SIG-M5 treated with dmso at 0.1 percent for 504 hours (cell line): ENCODE results near the gene CCDC171.
"Not testable (repeated sequence)": the region's sequence is repeated elsewhere in the genome, so short reads cannot be mapped to it uniquely, and the experiment has no call there.

ENCODE experiments used
- DNase-seq: peaks from one replicate; lab custom pipeline; 2025; ENCODE audit not compliant: unreplicated experiment; lab: John Stamatoyannopoulos, UW

The CCDC171 gene

DNA sequence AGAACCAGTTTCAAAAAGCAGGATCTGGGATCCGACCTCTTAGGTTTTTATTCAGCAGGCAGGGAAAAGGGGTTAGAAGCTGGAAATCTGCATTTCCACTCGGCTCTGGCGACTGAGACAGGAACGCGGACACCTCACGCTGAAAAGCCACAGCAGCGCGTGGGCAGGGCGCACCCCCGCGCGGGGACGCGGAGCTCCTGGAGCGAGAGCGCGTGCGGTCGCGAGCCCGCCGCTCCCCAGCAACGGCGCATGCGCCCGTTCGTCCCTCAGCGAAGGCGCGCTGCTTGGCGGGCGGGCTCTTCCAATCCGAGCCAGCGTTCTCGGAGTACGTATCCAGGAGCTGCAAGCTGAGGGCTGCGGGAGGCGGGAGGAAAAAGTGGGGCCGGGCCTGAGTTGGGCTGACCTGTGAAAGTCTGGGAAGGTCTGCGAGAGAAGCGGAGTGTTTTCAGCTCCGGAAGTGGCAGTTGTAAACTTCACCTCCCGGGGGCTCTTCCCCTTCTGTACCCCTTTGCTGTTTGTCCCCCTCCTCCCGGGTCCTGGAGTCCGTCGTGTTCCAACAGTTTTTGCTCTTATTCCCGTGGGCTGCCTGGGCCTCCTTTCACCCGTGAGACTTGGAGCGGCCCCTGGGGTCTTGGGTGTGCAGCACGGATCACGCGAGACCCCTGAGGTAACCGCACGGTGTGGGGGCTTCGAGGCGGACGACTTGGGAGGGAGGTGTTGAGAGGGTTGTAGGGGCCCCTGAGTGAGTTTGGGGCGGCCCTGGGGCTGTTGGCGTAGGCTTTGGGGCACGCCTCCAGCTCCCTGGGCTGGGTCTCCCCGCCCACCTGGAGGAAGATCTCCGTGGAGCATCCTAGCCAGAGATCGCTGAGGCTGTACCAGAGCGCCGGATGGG is at the start of gene CCDC171:
TSS of gene CCDC171 (plus strand) at position 408 of the 892 bp plus-strand sequence. CDS start 11,046 bp downstream, outside the sequence.
- peak; percentile 91 for DNase-seq

DNA sequence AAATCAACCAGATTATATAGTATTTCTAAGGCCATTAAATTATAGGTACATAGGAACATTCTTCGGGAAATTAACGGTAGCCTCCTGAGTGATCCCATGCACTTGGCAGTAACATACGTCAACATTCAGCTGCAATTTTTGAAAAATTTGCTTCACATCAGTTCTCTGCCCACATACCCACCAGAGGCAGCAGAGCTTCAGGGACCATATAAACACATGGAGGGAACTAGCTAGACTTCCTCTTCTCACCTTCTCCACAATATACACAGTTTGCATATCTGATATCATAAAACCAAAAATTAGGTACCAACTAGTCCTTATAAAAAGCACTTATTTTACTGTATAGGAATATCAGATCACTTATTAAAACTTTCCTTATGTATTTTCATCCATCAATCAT is 46.9 kb upstream of the CCDC171 start:
- no peak for DNase-seq

DNA sequence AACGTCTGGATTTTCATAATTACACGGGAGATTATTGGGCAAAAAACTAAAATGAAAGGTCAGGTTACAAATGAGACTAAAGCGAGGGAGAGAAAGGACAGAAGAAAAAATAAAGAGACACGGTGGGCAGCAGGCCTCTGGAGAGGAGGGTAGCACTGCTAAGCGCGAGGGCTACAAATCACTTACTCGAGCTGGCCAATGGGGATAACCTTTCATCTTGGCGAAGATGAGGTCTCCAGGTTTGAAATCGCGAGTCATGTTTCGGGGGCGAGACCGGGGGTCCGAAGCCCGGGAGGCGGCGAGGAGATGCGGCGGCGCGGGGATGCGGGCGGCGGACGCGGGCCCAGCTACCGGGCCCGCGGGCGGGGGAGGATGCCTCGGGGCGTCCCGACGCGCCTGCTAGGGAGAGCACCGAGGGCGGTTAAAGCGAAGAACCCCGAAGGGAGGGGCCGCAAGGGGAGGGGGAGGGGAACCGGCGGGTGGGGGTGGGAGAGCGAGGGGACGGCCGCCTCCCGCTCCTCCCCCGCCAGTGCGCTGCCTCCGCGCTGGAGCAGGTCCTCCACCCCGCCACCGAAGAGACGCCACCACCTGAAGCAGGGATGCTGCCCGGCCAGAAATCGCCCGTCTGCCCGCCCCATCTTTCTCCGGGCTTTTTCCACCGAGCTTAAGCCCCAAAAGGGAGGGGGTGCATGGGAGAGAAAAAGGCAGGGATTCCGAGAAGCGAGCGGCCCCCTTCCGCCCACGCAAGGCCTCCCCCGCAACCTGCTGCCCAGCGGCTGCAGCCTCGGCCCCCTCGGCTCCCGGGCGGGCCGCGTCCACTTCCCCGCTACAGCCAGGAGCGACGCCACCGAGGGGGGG is 42.7 kb upstream of the CCDC171 start:
- DNase-seq, result no peak

DNA sequence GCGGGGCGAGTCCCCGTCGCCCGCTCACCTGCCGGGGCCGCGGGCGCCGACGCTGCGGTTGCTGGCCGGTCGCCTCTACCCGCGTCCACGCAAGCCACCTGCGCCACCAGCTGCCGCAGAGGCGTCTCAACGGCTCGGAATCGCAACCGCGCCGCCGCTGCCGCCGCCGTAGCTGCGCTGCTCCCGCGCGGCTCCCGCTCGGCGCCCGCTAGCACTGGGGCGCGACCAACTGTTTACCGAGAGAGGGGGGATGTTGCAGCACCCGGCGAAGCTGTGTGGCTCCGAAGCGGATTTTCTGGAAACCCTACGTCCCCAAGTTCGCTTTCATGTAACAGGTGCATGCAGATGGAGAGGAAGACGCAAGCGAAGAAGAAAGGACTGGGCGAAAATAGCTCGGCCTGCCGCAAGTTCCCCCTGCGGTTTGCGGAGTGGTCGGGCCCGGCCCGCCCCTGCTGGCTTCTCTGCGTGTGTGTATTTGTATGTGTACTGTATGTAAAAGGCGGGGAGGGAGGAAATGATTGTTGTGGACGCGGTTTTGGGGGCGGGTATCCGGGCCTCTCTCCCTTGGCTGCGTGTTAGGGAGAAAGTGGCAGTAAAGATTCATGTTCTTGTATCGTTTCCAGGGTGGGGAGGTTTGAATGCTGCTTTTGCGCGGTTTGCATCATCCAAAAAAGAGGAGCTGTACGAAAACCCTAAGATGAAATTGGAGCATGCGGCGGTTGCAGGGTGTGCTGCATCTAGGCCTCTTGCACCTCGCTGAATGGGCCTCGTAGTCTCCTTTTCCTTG is 41.9 kb upstream of the CCDC171 start, which contains the start of gene PSIP1:
TSS of gene PSIP1 (minus strand) at position 182 of the 787 bp plus-strand sequence. CDS start 782 bp downstream, outside the sequence.
- peak; percentile 86 for DNase-seq

DNA sequence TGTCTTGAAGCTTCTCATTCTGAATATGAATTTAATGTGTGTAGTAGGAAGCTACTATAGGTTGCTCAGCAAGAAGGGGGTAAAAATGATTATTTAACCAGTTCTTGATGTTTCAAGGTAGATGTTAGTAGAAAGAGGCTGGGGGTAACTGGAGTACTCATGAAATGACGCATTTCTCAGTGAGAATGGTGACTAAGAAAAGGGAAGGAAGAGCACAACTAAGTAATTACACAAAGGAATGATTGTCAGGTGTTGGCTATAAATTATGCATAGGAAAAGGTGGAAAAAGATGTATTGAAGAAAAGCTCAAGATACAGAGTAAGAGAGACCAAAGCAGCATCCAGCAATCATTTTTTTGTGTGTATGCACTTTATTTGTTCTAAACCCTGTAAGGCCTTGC is 40.6 kb upstream of the CCDC171 start:
- no peak for DNase-seq

DNA sequence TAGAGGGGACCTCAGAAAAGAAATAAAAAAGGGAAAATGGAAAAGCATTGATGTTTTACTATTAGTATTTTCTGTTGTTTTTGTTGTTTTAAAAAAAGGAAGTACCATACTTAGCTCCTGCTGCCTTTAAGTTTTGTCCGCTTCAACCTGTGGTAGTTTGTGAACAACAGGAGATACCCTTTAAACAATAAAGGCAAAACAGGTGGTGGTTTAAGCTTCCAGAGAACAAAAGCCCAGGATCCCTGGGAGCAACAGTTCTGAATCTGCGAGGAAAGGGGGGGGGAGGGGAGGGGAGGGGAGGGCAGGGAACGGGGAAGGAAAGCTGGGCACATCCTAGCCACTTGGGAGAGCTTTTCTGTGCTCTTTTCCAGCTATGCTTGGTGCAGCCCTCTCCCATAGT is 40.0 kb upstream of the CCDC171 start:
- DNase-seq, result no peak

DNA sequence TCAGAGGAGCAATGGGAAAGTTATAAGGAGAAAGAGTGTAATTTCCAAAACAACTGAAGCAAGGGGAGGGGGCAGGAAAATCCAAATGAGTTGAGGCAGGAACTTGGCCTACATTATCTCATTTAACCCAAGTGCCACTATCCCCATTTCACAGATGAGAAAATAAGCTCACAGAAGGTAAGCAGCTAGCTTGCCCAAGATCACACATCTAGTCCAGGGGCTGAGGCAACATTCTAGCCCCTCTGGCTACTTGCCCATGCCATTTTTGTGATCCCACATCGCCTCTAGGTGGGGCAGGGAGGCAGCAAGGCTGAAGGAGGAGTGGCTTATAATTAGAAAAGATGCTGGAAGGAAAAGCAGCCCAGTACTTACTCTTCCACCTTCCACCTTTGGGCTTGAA is 39.5 kb upstream of the CCDC171 start:
- no peak for DNase-seq

DNA sequence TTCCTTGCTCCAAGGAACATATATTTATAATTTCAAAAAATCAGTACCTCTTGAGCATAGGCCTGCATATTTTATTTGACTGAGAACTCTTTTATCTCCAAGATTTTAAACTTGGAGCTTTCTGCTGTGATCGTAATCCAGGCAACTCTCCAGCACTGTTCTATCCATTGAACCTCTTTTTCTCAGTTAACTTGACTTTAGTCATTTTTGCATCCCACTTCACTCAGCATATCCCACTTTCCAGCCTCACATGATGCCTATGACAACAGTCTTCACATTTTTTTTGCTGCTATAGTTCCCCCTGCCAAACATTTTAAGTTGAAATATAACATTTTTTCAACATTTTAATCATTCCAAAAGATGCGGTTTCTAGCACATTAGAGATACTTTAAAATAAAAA is 33.0 kb upstream of the CCDC171 start:
- DNase-seq, result no peak

DNA sequence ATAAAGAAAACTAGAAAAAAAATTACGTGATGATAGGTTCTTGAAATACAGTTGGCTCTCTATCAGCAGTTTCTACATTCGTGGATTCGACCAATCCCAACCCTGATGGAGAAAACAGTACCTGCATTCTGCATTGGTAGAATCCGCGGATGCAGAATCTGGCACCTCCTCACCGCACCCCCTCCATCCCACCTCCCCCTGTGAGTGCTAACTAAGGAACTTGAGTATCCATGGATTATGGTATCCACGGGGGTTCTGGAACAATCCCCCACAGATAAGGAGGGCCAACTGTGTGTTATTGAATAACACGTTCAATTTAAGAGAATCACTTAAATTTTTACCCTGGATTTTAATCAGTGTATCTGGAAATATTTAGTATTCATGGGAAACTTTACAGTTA is 31.6 kb upstream of the CCDC171 start:
- DNase-seq, result no peak

DNA sequence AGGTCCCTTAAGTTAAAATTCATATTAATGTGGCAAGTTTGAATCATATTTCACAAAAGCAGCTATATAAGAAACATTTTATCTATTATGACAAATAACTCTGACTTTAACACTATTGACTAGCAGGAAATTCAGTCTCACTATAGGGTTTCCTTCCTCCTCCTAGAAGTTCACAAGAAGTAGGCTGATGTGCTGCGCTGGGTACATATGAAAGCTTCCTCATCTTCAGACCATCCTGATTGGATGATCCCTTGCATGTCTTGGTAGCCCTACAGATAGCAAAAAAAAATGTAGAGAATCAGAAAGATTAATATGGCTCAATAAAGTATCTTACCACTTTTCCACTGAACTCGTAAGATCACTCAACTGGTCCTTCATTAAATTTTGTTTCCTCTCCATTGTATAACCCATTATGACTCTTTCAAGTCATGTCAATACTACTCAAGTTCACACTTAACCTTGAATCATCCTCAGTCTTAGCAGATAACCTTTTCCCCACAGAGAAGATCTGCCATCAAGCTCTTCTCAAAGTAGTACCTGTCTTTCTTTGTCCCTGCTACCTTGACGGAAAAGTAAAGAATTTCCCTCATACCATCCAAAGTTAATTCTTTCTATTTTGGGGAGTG is 30.6 kb upstream of the CCDC171 start:
- no peak for DNase-seq

DNA sequence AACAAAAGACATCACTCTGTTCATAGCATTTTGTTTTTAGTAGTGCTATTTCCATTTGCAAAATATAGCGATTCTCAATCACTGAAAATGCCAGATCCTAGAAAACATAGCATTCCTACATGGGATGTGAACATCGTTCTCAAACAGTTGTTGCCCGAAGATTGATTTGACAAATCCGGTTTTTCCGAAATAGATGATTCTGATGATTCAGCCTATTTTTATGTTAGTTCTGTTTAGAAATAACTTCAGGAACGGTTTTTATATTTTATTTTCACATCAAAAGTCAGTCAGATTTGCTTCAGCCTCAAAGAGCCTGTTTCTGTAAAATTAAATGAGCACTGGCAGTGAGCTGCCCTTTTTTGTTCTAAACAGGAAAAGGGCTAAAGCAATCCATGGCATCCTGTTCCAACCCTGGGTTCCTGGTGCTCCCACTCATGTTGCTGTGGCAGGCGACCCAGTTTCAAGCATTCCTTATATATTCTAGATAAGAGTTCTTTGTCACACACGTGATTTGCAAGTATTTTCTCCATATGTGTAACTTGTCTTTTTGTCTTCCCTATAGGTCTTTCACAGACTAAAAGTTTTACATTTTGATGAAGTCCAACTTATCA is 27.9 kb upstream of the CCDC171 start:
- DNase-seq, result no peak

DNA sequence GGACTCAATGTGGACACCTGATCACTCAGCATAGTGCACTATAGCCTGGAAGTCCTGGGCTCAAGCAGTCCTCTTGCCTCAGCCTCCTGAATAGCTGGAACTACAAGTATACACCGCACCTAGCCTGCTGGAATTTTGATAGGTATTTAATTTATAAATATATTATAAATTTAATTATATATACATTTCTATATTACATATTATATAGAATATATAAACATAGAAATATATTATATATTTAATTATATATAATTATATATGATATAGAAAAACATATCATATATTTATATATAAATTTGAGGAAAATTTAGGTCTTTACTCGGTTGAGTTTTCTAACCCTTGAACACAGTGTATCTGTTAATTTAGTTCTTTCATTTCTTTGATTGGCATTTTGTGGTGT is 26.9 kb upstream of the CCDC171 start:
- DNase-seq, result no peak

DNA sequence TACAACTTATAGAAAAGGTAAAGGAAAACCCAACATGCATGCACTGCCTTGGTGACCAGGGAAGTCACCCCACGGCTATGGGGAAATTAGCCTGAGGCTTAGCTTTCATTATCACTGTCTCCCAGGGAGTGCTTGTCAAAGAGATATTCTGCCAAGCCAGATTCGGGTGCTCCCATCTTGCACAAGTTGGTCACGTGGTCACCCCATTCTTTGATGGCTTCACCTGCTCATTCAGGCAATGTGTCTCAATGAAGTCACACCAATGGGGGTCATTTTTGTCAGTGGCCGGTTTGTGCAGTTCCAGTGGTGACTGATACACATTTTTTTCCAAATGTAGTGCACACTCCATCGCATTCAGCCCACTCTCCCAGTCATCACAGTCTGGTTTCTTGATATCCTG is 25.8 kb upstream of the CCDC171 start:
- not testable (repeated sequence) for DNase-seq

DNA sequence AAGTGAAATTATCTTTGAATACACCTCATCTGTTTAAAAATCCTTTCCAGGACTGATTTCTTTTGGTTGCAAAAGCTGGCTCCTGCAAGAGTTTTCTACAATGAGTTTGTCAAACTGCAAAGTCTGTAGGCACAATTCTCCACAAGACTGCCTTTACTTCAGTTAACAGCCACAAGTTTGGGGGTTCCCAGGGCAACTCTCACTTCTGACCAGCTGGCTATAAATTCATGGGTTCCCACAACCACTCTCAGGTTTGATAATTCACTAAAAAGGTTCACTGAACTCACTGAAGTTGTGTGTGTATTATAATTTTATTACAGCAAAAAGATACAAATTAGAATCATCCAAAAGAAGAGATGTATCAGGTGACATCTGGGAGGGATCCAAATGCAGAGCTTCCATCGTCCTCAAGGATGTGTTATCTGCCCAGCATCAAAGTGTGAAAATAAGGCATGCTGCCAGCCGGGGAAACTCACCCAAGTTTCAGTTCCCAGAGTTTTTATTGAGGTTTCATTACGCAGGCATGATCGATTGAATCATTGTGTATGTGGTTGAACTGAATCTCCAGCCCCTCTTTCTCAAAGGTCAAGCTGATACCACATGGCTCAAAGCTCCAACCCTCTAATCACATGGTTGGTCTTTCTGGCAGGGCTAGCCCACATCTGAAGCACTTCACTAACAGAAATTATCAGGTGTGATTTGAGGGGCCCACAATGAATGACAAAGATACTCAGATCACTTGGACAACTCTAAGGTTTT is 23.1 kb upstream of the CCDC171 start:
- DNase-seq, result no peak

DNA sequence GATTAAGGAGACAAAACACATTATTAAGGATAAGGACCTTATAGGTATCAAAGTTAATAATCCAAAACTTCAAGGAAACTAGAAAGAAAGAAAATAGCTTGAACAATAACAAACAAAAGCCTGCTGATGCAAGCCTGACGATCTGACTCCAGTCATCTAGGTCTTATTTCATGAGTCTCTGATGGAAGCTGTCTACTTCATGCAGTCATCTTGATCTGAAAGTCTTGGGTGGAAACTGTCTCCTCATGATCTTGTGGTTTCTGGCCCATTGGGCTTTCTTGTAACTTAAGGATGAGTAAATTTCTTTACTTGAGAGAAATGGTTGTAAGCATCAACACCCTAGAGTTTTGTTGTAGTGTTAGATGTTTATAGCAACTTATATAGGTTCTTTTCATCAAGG is 21.5 kb upstream of the CCDC171 start:
- no peak for DNase-seq

DNA sequence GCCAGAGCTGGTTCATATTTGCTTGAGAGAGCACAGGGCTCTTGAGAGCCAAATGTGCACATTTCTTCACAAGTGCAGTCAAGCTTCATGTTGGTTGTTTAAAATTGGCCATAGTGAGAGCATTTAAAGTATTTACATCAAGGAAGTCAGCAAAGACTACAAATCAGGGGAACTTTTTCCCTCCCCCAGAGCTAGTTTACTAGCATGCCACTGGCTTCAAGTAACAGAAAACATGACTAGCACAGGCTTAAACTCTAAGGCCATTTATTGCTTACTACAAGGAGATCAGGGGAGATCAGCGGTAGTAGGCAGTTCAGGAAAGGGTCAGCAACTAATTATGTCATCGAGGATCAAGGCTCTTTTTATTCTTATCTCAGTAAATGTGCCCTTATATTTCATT is 11.0 kb upstream of the CCDC171 start:
- no peak for DNase-seq

DNA sequence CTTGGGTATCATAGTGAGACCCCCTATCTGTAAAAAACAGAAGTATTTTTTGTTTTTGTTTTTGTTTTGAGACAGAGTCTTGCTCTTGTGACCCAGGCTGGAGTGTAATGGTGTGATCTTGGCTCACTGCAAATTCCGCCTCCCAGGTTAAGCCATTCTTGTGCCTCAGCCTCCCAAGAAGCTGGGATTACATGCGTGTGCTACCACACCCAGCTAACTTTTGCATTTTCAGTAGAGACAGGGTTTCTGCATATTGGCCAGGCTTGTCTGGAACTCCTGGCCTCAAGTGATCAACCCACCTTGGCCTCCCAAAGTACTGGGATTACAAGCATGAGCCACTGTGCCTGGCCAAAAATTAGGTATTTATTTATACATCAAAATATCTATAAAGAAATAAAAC is 10.2 kb upstream of the CCDC171 start:
- DNase-seq, result no peak

DNA sequence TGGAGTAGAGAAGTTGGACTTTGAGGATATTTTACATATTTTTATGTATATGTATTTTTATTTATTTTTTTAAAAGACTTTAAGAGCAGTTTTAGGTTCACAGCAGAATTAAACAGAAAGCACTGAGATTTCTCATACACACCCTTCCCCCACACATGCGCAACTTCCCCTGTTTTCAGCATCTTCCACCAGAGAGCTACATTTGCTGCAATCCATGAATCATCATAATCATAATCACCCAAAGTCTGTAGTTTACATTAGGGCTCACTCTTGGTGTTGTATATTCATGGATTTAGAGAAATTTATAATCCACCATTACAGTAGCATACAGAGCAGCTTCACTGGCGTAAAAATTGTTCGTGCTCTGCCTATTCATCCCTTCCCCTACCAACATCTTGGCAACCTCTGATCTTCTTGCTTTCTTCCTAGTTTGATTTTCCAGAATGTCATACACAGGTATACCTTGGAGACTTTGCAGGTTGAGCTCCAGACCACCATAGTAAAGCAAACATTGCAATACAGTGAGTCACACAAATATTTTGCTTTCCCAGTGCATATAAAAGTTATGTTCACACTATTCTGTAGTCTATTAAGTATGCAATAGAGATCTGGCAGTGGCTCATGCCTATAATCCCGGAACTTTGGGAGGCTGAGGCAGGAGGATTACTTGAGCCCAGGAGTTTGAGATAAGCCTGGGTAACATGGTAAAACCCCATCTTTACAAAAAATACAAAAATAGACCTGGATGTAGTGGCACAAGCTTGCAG is 9.6 kb upstream of the CCDC171 start:
- DNase-seq, result peak; percentile 38

DNA sequence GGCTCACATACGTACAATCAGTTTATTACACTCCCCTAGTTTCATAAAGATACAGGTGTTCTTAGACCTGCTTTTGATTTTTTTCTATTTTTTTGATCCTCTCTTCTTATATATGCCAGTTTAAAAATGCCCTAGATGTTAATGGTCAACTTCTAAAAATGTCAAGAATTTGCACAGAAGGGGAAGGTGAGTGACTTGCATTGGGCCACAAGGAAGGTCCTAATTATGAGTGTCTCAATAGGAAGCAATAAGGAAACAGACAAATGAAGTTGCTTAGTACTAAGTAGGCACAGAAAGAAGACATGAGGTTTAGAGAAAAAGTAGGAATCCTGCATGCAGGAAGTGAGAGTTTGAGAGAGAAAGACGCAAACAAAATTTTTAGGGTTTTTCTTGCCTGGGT is 3.2 kb upstream of the CCDC171 start:
- no peak for DNase-seq
